Fibroblast of villous mesenchyme (primary cell): ENCODE measurements around the gene FAT2. TPM values are rescaled to one million over a fixed set of nuclear protein-coding genes. Genes with fewer than 3 reads are reported as not detected.
A peak's percentile ranks its signal among the peaks of the same experiment; 100 is the strongest.

ENCODE experiments used
- DNase-seq: peaks from one replicate; pipeline ENCODE4 v3.0.0-alpha.2; 2010; ENCODE audit warnings: low read depth
- H3K4me3 ChIP-seq: 2 replicates; pipeline ENCODE4 v1.5.1; 2011; ENCODE audit warnings: low read depth, mild to moderate bottlenecking, low read length
- total RNA-seq: library from RNA; depleted of rRNA; stranded (reverse); fragments of >200 nt; gene quantifications from 2 replicates; pipeline ENCODE4 v1.2.3, GENCODE V29; 2012
- TF ChIP-seq, protein P1 (sequence below): IDR thresholded peaks from 2 replicates; pipeline ENCODE4 v1.5.1; 2012; ENCODE audit warnings: low read depth, mild to moderate bottlenecking, low read length; ENCODE audit not compliant: insufficient read depth

Gene FAT2
- total RNA-seq, 1 donor = under 0.01 TPM

DNA sequence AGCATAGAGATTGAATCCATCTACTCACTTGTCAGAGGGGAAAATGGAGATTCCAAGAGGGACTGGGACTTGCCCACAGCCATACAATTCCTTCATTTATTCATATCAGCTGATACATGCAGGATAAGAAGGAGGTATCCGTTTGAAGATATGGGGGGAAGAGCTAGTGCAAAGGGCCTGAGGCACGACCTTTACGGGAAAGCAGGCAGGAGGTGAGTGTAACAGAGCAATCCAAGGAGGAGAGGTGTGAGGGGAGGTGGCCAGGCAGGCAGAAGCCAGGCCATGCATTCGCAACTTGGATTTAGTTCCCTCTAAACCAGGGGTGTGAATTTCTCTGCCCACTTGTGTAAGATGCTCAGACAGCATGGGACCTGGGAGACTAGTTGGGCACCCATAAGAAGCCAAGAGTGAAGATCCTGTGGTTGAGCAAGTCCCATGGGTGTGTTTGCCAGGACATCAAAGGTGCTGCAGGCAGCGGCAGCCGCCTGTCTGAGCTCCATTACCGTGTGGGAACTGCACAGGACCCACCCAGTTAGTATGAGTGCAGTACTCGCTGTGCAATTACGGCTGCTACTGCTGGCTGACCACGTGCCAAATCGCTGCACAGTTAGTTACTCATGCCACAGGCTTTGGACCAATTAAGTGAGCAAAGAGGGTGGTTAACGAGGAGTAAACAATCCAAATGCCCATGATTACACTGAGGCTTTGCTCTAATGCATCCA is 31.4 kb upstream of the FAT2 start:
- TF ChIP-seq, protein P1, sequence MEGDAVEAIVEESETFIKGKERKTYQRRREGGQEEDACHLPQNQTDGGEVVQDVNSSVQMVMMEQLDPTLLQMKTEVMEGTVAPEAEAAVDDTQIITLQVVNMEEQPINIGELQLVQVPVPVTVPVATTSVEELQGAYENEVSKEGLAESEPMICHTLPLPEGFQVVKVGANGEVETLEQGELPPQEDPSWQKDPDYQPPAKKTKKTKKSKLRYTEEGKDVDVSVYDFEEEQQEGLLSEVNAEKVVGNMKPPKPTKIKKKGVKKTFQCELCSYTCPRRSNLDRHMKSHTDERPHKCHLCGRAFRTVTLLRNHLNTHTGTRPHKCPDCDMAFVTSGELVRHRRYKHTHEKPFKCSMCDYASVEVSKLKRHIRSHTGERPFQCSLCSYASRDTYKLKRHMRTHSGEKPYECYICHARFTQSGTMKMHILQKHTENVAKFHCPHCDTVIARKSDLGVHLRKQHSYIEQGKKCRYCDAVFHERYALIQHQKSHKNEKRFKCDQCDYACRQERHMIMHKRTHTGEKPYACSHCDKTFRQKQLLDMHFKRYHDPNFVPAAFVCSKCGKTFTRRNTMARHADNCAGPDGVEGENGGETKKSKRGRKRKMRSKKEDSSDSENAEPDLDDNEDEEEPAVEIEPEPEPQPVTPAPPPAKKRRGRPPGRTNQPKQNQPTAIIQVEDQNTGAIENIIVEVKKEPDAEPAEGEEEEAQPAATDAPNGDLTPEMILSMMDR = no peak
- no peak overlapping the region for H3K4me3 ChIP-seq

DNA sequence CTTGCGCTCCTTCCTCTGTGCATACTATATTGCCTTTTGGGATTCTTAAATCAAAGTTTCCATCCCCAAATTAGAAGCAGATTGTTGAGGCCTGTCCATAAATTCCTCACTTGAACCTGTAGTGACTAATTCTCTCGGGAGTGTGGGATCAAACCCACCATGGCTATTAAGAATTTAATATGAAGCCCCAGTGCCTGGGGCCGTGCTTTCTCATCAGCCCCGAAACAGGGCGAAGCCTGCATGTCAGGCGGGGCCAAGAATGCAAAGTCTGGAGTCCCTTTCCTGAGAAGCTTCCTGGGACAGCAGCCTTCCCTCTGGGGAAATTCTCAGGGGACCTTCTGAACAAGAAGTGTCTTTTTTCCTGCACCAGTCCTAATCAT is 29.3 kb upstream of the FAT2 start:
- no peak for DNase-seq
- TF ChIP-seq, protein P1 = no peak
- H3K4me3 ChIP-seq = no peak overlapping the region

More for the DNA sequence above, 31.4 kb upstream of the FAT2 start:
- DNase-seq = peak; percentile 2

DNA sequence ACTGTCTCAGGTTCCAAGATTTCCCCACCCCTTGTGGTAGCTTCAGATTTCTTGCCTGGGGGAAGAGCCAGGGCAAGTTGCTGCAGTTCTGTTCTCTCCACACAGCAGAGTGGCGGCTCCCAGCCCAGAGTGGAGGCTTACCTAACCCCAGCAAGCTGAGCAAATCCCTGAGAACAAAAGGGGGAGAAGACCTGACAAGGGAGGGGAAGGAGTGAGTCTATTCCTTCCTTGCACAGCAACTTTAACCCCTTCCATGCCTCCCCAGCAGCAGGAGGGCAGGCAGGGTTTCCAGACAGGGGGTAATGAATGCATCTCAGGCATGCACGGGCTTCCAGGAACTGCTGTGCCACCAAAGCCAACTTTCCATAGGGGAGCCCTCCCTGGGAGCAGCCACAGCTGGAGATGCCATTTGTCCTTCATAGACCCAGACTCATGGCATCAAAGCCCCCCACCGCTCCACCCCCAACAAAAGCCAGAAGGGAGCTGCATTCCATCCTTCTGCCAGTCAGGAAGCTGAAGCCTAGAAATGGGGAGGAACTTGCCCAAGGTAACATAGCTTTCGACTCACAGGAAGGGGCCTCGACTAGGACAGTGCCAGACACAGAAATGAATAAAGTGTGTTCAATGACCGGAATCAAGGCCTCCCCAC is 28.8 kb upstream of the FAT2 start:
- TF ChIP-seq, protein P1 = no peak
- no peak for DNase-seq
- H3K4me3 ChIP-seq = no peak overlapping the region

DNA sequence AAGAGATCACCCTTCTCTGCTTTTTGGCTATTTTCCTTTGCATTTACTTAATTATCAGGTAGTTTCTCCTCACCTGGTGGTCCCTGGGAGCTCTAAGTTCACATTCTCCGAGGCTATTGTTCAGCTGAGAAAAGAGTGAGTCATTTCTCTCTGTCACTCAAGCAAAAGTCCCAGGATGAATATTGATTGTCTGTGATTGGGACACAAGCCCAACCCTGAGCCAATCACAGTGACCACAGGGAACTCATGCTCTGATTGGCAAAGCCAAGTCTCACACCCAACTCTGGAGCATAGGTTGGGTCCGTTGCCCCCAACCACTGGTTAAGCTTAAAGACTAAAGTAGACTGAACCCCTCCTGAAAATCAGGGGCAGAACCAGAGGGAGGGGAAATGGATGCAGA is 27.8 kb upstream of the FAT2 start:
- H3K4me3 ChIP-seq = no peak overlapping the region
- DNase-seq = no peak
- TF ChIP-seq, protein P1 = no peak

DNA sequence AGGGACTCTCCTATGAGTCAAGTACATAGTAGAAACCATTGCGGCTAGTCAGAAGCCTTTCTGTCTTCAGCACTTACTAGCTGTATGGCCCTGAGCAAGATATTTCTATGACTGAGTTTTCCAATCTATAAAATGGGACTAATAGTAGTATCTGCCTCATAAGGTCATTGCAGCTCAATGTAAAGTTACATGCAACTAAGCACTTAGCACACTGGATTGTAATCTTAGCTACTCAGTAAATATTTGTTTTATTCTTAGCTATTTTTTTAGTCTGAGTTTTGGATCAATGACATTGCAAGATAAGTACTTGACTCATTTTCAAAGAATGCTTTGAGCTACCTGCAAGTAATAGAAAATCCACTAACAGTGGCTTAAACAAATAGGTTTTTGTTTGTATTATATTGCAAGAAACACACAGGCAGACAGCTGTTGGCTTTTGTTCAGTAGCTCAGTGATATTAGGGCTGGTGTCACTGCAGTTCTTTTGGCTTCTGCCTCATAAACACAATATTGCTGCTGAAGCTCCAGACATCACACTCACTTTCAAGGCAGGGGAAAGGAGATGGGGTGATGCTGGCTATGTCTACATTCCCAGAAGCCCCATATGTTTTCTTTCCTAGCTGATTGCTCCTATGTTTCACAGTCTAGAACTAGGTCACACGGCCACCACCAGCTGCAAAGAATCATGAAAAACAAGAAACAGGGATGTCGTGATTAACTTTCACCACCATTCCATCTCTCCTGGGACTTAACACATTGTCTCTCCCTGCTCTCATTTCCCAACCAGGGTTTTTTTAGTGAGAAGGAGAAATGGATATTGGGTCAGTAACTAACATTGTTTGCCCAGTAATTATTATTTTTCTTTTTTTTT is 26.9 kb upstream of the FAT2 start:
- H3K4me3 ChIP-seq = no peak overlapping the region
- no peak for DNase-seq
- TF ChIP-seq, protein P1 = no peak

DNA sequence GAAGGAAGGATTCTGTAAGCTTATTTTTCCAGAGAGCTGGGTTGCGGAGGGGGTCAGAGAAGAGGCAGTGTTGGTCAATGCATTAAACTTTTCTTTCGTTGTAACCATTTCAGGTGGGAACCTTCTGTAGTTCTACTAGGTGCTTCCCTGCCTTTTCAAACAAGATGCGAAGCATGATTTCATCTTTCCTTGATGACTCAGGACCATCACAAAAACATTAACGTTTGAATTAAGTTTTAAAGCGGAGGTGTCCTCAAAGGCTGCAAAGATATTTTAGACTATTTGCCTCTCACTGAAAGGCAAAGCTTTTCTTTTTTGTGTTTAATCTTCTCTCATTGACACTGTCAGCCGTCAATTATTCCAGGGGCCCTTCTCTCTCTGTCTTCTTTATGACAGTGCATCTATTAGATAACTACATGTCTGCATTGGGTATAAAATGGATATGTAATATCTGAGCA is 26.3 kb upstream of the FAT2 start:
- no peak for DNase-seq
- TF ChIP-seq, protein P1 = no peak
- no peak overlapping the region for H3K4me3 ChIP-seq
